Measurements from ENCODE around the gene LTB.

DNA sequence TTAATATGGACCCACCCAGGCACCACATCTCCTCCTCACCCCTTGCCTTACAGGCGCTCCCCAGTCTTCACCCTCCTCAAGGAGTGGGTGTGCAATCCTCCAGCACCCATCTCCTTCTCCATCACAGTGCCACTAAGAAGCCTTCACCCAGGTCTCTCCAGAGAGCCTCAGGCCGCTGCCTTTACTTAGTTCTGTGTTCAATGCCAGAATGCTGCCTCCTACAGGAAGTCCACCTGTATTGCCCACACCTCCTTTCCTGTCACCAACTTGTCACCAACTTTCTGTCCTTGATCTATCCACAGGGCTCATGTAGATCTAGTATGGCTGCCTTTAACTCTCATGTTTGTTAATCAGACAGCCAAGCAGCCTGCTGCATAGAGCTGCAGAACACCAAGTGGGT lies 3.3 kb upstream of the LTB start:
- TF ChIP-seq CTCF (IDR thresholded peaks at IDR 0.05) (no peak), EP300 (IDR thresholded peaks at IDR 0.05) (no peak), POLR2A (IDR thresholded peaks at IDR 0.05) (no peak)
